HG03460 (cell line): ENCODE data around the gene PANX3.
"Not testable (repeated sequence)": the region's sequence is repeated elsewhere in the genome, so short reads cannot be mapped to it uniquely, and the experiment has no call there.

ENCODE experiments used
- ATAC-seq: cut with Tn5 transposase; IDR thresholded peaks from one replicate; pipeline ENCODE4 v1.9.1; 2021; ENCODE audit not compliant: unreplicated experiment

Gene PANX3, protein sequence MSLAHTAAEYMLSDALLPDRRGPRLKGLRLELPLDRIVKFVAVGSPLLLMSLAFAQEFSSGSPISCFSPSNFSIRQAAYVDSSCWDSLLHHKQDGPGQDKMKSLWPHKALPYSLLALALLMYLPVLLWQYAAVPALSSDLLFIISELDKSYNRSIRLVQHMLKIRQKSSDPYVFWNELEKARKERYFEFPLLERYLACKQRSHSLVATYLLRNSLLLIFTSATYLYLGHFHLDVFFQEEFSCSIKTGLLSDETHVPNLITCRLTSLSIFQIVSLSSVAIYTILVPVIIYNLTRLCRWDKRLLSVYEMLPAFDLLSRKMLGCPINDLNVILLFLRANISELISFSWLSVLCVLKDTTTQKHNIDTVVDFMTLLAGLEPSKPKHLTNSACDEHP

DNA sequence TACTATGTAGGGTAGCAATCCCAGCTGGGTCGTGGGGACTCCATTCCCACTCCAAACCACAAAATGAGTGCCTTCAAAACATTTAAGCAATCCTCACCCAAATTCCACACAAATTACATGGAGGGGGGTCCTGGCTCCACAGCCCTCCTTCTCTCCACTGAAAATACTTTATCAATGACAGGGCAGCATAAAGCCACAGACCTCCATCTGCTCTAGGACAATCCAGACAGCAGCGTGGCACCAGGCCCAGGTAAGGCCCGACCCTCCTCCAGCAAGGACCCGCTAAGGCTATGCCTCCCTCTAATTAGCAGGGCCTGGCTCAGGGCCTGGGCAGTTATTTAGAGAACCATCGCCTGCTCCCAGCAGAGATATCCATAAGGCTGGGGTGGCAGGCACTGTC, at the start of gene PANX3:
Gene PANX3, plus strand, starts transcription at position 365 of the 400 bp plus-strand sequence. CDS start 129 bp downstream, outside the sequence.
- no peak for ATAC-seq

DNA sequence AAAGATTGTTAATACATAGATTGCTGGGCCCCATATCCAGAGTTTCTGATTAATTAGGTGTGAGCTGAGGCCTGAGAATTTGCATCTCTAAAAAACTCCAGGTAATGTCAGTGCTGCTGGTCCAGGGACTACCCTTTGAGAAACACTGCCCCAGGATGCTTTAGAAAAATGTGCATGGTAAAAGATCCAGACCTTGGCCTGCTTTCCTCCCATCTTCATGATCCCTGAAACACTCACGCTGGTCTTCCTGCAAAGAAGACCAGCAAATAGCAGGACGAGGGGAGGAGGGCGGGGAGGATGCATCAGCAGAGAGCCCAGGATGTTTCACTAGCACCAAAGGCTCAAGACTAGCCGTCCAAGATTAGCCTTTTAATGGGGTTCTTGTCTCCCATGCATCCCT, 41.5 kb upstream of the PANX3 start, which contains the start of gene OR8A1:
Gene OR8A1, plus strand, starts transcription at position 301 of the 400 bp plus-strand sequence. CDS start 123 bp downstream, outside the sequence.
- ATAC-seq = no peak

DNA sequence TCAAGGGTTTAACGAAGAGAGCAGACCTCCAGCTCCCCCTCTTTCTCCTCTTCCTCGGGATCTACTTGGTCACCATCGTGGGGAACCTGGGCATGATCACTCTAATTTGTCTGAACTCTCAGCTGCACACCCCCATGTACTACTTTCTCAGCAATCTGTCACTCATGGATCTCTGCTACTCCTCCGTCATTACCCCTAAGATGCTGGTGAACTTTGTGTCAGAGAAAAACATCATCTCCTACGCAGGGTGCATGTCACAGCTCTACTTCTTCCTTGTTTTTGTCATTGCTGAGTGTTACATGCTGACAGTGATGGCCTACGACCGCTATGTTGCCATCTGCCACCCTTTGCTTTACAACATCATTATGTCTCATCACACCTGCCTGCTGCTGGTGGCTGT, 41.1 kb upstream of the PANX3 start:
- ATAC-seq = no peak

DNA sequence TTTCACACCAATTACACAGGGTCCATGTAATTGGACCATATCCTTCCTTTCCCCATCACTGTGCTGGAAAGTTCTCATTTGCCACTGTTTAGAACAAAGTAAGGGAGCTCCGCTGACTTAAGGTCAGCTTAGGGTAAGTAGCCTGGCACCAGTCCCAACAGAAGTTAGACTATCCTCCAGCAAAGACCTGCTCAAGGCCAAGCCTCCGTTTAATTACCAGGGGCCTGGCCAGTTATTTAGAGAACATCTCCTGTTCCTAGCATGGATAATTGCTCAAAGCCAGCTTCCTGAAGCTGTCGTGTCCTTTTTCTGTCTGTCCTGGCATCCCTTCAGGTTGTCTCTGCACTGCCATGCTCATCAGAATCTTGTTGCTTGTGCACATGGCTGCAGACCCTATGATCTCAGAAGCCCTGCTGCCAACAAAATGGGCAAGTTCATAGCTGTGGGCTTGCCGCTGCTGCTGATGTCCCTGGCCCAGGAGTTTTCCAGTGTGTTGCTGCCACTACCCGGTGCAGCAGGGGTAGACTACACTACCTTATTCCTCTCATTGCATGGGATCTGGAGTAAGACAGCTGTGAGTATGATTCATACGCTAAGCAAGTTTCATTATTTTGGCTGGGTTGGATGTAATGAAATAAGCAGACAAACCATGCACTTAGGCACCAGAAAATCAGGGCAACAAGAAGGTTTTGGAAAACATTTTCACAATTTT, 33.4 kb upstream of the PANX3 start:
- no peak for ATAC-seq

DNA sequence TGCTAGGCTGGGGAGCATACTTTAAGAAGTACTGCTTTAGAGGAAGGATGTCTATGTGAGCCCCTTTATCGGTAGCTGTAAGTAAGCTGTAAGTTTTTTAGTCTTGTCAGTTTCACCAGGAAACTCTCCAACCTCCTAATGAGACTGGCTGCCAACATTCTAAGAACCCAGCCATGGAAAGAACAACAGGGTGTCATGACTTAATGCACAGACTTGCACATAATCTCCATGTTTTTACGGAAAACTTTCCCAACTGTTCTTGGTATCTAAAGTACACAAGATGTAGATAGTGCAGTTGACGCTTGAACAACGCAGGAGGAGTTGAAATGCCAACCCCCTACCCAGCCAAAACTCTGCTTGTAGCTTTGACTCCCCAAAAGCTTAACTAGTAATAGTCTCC, 32.5 kb upstream of the PANX3 start:
- no peak for ATAC-seq

DNA sequence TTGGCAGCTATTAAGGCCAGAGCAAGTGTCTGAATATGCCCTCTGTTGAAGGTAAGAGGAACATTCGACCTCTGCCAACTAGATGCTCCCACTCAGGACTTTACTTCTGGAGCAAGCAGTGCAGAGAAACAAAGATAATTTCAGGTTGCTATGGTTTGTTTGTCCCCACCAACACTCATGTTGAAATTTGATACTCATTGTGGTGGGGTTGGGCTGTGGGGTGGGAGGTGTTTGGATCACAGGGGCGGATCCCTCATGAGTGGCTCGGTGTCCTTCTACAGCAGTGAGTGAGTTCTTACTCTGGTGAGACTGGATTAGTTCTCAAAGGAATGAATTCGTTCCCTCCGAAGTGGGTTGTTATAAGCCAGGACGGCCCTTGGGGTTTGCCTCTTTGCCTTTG, 29.4 kb upstream of the PANX3 start:
- ATAC-seq = no peak

DNA sequence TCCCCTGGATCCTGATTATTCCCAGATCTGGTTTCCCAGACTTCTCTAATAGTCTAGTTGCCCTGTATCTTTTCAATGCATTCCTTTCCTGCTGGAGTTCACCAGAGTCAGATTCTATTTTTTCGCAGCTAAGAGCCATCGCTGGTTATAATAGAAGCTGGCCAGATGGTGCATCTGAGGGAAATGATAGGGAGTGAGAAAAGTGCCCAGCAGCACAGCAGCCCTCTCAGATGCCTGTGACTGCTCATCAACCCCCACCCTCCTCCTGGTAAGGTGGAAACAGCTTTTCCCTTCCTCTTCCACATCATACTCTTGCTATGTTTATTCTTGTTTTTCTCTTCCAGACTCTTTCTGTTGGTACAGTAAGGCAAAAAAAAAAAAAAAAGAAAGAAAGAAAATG, 28.7 kb upstream of the PANX3 start:
- ATAC-seq = no peak

DNA sequence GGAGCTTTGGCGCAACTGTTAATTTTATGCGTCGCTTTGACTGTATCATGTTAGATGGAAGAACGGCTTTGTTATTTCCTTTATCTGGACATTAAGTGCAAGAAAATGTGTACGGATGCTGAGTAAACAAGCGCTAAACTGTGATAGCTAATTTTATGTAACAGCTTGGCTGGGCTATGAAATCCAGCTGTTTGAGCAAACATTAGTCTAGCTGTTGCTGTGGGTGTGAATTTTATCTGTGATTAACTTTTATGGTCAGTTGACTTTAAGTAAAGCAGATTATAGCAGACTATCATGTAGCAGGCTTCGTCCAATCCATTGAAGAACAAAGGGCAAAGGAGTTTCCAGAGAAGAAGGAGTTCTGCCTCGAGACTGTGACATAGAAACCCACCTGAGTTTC, 27.4 kb upstream of the PANX3 start:
- no peak for ATAC-seq

DNA sequence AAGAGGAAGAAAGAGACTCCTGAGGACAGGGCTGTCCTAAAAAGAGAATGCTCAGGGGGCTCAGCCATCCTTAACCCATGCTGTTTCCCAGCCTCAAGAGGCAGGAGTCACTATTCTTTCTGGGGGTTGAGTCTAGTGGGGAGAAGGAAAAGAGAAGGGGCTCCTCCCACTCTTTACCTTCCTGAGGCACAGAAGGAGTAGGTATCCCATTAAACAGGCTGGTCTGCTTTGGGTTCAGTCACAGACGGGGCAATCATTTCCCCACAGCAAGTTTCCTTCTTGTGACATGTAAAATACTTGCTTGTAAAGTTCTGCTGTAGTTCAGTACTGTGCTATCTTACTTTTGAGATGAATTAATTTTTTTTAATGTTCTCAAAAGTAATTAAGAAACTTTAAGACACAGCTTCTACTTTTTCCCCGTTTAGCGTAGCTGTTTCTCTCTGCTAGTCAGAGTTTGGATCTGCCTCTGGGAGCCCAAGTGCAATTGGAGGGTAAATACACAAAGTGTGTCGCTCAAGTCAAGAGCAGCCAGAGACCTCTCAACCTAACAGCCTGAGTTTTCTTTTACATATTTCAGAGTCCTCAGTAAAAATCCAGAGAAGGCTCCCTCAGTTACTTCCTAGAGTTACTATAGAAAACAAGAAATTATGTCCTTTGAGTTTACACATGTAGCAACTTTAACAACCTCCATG, 26.4 kb upstream of the PANX3 start:
- ATAC-seq = no peak

DNA sequence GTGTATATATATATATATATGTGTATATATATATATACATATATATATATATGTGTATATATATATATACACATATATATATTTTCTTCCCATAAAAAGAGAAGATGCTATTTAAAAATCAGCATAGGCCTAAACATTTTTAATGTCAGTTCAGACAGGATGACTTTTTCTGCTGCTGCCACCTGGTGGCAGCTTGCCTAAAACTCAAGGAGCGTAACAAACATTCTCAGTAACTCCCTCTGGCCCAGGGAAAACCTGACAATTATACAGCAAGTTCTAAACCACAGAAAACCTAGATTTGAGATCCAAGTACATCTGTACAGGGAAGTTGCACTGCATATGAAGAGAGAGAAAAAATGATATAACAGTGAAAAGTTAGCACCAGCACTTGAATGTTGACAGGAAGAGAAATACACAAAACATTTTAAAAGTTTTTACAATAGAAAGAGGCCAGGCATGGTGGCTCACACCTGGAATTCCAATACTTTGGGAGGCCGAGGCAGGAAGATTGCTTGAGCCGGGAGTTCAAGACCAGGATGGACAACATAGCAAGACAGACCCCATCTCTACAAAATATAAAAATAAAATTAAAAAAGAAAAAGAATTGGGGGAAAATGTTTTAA, 24.9 kb upstream of the PANX3 start:
- no peak for ATAC-seq

DNA sequence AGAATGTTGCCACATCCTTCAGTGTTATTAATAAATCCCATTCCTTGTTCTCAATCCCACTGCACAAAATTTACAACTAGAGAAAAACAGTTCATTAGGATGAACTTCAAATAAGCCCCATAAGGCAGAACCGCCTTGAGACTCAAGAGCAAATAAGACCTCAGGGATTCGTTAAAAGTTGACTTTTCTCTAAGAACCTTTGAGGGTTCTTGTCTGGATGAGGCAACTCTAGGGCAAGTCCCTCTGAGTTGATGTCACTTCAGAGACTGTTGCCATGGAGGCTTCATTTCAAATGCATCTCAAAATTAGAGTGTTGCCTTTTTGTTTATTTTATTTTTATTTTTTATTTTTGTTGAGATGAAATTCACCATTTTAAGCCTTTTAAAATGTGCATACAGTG, 19.8 kb upstream of the PANX3 start:
- ATAC-seq = no peak

DNA sequence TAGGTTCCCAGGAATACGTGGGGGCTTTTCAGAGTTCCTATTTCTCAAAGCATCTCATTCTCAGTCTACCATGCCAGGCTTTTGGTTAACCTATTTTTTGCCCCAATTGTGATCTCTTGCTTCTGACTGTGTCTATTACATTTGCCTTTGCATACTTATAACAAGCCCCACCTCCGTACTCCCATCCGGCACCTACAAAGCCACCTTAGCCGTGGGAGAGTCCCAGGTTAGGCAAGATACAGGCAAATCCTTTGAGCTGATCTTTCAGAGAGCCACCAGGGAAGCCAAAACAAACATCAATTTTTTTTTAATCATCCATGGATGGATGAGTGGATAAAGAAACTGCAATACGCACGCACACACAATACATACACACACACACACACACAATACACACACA, 18.6 kb upstream of the PANX3 start:
- ATAC-seq = no peak

DNA sequence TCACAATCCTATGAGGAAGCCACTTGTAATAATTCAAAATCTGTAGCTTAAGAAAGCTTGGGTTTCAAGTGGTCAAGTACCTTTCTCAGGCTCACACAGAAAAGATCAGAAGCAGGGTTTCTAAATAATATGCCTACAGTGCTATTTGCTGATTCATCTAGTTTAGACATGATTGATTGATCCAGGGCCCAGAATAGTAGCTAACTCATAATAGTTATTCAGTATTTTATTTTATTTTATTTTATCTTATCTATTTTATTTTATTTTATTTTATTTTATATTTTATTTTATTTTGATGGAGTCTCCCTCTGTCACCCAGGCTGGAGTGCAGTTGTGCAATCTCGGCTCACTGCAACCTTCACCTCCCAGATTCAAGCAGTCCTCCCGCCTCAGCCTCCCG, 15.9 kb upstream of the PANX3 start:
- no peak for ATAC-seq

DNA sequence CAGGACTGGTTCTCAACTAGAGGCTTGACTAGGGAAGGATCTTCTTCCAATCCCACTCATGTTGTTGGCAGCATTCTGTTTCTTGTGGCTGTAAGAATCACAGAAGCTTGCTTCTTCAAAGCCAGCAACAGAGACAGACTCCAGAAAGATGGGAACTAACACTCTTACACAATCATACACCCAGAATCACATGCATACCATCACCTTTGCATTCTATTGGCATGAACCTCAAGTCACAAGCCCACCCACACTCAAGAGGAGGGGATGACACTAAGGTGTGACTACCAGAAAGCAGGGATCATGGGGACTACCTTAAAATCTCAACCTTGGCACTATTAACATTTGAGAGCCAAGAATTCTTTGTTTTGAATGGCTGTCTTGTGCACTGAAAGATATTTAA, 13.6 kb upstream of the PANX3 start:
- no peak for ATAC-seq

DNA sequence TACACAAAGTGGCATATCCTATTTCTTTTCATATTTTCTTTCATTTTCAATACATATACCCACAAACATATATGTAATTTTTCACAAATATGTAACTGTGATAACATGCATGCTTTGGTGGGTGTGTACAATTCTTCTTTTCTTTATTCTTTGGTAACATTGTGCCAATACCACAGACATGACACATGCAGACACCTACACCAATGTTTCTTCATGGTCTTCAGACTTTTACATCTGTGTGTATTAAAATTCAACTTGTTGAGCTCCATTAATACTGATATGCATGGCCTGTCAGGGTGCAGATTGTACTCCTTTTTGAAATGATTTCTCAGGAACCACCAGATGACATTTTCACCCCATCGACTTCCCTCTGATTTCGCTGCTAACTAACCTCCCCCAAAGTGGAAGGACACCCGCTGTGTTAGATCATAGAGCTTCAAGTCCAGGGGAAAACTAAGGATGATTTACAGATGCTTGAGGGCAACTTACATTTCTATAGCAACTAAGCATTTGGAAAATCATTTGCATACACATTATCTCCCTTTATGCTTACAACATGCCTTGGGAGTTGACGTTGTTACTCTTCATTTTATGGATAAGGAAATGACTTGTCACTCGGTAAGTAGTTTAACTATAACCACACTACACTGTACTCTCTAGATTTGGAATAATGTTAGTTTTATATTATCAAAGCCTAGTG, 10.5 kb upstream of the PANX3 start:
- no peak for ATAC-seq

DNA sequence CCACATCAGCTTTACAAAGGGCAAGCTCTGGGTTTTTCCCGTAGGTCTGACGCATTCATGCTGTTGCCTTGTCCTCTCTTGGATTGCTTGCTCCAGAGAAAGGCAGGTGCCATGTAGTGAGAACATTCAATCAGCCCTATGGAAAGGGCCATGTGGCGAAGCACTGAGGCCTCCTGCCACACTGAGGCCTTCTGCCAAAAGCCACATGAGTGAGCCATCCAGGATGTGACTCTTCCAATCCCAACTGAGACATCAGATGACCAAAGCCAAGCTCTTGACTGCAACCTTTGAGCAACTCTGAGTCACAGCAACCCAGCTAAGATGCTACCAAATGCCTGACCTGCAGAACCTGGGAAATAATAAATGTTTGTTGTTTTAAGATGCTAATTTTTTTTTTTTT, 9.0 kb upstream of the PANX3 start:
- ATAC-seq = no peak

DNA sequence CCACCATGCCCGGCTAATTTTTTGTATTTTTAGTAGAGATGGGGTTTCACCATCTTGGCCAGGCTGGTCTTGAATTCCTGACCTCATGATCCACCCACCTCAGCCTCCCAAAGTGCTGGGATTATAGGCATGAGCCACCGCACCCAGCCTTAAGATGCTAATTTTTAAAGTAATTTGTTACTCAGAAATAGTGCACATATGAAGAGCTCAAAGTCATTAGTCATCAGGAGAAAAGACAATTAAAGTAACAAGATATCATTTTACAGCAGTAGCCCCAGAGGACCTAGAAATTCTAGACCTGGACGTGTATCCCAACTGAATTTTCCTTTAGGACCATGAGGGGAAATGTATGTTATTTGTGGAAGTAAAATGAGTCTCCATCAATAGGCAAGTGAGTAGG, 8.5 kb upstream of the PANX3 start:
- not testable (repeated sequence) for ATAC-seq

DNA sequence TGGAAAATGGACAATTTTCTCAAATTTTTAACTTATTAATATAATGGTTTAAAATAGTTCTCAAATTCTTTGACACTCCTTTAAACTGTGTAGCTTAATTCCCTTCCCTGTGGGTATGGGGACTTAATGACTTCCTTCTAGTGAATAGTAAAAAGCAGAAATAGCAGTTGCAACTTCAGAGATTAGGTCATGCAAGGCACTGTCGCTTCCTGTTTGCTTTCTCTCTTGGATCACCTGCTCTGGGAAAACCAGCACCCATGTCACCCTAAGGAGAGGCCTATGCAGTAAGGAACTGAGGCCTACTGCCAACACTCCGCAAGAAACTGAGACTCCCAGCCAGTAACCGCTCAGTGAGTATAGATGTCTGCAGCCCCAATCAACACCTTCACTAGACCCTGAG, 5.5 kb upstream of the PANX3 start:
- ATAC-seq = no peak

DNA sequence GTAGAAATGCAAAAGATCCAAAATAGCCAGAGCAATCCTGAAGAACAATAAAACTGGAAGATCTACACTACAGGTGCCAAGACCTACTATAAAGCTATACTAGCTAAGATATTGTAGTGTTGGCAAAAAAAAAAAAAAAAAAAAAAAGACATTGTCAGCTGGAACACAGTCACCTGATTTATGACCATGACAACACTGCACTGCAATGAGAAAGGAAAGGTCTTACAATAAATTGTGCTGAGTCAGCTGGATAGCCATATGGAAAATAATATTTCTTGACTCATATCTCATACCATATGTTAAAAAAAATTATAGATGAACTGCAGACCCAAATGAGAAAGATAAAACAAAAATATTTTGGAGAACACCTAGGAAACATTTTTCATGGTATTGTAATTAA, 3.1 kb upstream of the PANX3 start:
- ATAC-seq = no peak

DNA sequence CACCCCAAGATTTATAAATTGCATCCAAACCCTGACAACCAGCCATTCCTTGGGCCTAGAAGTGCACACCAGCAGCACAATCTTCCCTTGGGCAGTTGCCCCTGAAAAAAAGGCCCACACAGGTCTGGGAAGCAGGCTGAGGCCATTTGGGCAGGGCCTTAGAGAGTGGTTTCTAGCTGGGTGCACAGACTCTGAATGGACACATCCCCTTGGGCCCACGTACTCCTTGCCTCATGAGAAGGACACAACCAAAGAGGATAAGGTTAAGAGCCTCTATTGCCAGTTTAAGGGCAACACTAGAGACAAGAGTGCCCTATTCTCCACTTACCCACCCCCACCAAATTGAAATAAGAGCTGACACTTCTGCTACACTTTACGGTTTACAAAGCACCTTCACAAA, 933 bp upstream of the PANX3 start:
- ATAC-seq = no peak

DNA sequence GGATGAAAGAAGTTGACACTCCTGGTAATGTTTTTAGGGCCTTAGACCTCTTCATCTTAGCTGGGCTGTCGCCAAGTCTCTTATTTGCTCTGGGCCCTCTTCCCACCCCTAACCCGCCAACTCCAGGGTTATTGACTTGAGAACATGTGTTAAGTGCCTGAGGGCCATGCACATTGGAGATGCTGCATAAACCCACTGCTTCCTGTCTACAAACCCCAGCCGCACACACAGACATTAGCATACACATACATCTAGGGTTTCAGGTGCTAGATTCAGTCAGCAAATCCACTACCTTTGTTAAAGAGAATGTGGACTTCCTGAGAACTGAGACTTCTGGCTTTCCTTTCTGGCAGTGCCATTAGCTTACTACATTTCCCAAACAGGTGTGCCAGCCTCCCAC, 817 bp downstream of the PANX3 start:
- ATAC-seq = no peak
